ENCODE results near the gene SLC6A13. TPM values are rescaled to one million over a fixed set of nuclear protein-coding genes. Genes with fewer than 3 reads are reported as not detected.

SLC6A13 gene
- total and polyA plus RNA-seq, 2 of the 8 experiments (the other 6 are each of a cell fraction or from before 2014, with no cell fraction given) = 0.03 TPM; not detected in 1

DNA sequence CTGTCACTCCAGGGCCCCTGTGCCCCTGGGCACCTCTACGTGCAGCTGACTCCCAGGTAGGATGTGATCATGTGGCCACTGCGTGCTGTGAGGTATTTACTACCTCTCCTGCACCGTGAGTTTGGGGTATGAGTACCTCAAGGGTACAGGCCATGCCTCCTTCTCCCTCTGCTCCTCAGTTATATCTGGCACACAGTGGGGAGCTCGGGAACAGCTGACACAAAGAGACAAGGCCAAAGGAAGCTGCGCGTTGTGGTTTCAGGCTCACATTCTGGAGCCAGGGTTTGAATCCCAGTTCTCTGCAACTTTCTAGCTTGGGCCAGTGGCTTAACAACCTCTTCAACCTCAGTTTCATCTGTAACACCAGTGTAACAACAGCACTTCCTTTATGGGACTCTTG, 40.9 kb downstream of the SLC6A13 start (continued):
- no peak for TF ChIP-seq CTCF (IDR thresholded peaks at IDR 0.05; ENCODE audit: control extremely low read depth in 1 of 3, insufficient read depth in 1 of 3, low read depth in 1 of 3, low read length in 3 of 3)
- TF ChIP-seq, protein P1, sequence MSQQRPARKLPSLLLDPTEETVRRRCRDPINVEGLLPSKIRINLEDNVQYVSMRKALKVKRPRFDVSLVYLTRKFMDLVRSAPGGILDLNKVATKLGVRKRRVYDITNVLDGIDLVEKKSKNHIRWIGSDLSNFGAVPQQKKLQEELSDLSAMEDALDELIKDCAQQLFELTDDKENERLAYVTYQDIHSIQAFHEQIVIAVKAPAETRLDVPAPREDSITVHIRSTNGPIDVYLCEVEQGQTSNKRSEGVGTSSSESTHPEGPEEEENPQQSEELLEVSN (IDR thresholded peaks at IDR 0.05) = no peak
- no peak for TF ChIP-seq EGR1 (IDR thresholded peaks at IDR 0.05; ENCODE audit: borderline replicate concordance, low read depth, low read length)
- TF ChIP-seq ASH2L (IDR thresholded peaks at IDR 0.05; ENCODE audit: low read length) = no peak
- no peak for TF ChIP-seq SIX5 (IDR thresholded peaks at IDR 0.05; ENCODE audit: low read depth, low read length)
